ENCODE data around the gene GPC3.

DNA sequence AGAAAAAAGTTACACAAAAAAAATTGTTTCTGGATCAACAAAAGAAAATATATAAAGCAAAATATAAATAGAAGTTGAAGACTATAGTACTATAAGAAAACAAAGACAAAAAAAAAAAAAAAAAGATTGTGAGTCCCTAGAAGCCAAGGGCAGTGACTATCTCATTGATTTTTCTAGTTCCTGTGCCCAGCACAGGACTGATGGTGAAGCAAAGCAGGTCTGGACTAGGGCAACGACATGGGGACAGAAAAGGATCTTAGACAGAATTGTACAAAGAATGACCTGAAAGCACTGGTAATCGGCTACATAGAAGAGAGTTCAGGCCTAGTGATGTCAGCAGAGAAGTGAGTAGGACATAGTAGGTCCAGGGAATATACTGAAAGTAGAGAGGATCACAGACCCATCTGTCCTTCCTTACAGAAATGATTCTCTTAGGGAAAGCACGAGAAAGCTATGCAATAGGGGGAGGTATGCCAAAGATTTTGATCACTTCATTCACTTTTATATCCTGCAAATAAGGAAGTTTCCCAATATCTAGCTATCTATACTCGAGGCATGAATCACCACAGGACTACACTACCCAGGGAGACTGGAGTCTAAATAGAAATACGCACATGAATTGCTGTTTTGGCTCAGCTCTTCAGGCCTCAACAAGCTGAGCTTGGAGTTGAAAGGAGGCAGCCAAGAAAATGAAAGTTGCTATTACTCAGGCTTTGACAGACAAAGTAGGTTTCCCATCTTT is 339.2 kb downstream of the GPC3 start:
- TF ChIP-seq, protein P1, sequence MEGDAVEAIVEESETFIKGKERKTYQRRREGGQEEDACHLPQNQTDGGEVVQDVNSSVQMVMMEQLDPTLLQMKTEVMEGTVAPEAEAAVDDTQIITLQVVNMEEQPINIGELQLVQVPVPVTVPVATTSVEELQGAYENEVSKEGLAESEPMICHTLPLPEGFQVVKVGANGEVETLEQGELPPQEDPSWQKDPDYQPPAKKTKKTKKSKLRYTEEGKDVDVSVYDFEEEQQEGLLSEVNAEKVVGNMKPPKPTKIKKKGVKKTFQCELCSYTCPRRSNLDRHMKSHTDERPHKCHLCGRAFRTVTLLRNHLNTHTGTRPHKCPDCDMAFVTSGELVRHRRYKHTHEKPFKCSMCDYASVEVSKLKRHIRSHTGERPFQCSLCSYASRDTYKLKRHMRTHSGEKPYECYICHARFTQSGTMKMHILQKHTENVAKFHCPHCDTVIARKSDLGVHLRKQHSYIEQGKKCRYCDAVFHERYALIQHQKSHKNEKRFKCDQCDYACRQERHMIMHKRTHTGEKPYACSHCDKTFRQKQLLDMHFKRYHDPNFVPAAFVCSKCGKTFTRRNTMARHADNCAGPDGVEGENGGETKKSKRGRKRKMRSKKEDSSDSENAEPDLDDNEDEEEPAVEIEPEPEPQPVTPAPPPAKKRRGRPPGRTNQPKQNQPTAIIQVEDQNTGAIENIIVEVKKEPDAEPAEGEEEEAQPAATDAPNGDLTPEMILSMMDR (IDR thresholded peaks at IDR 0.05) = no peak
- no peak for TF ChIP-seq EZH2 (IDR thresholded peaks at IDR 0.05)
